Ovary (tissue), 9 donors: ENCODE results near the gene ENTR1. TPM values are rescaled to one million over a fixed set of nuclear protein-coding genes. Genes with fewer than 3 reads are reported as not detected.

Experiments
- DNase-seq, 5 donors: peaks; one replicate each; pipeline ENCODE4 v3.0.0-alpha.2; 2019 to 2020
- H3K27ac ChIP-seq, 2 donors: fragments of 200-600 bp; one replicate each; pipeline versions ENCODE4 v1.5.1 to v1.8.0; 2019 to 2022
- H3K27me3 ChIP-seq: fragments of 200-600 bp; one replicate; pipeline ENCODE4 v1.8.0; 2022
- H3K36me3 ChIP-seq: fragments of 200-600 bp; sonication (generic); one replicate; pipeline ENCODE4 v1.5.1; 2019
- H3K4me1 ChIP-seq: one replicate; pipeline ENCODE4 v1.8.1; 2013; ENCODE audit warnings: mild to moderate bottlenecking, moderate library complexity; ENCODE audit not compliant: insufficient read depth
- H3K4me3 ChIP-seq: fragments of 200-600 bp; sonication (generic); one replicate; pipeline ENCODE4 v1.5.1; 2017
- H3K9me3 ChIP-seq, 2 donors: fragments of 200-600 bp in 1 of 2; sonication (generic) in 1 of 2; one replicate each; pipeline versions ENCODE4 v1.5.1 to v1.8.1; 2013 to 2019; ENCODE audit warnings: mild to moderate bottlenecking in 1 of 2, moderate library complexity in 1 of 2
- EP300 ChIP-seq: sonication (generic); formaldehyde crosslinking; IDR thresholded peaks from one replicate; pipeline ENCODE4 v1.6.1; 2017; ENCODE audit warnings: antibody characterized with exemption
- POLR2A ChIP-seq: fragments of 450-650 bp; IDR thresholded peaks from one replicate; pipeline ENCODE4 v1.6.1; 2017; ENCODE audit warnings: antibody characterized with exemption, mild to moderate bottlenecking, moderate library complexity
- WGBS, 3 donors: extraction: QIAGEN DNeasy Blood & Tissue Kit in 1 of 3; methylation state at CpG; one replicate each; pipeline versions ENCODE4 v1.1.5 to v1.1.7; 2013 to 2017; 5-methylcytosine and 5-hydroxymethylcytosine counted together
- intact Hi-C, 4 donors: fragments of 100-400 bp; cut with DNase I; formaldehyde crosslinking; loops; one replicate each; pipeline versions ENCODE4 v1.11.0 to v1.15.1; 2022 to 2023
- polyA plus RNA-seq, 2 donors: library from polyadenylated mRNA; stranded (reverse); fragments of 200-250 nt in 1 of 2; fragments of 350-450 nt in 1 of 2; fragmentation: Illumina TruSeq in 1 of 2; extraction: RNeasy Lipid Tissue Mini Kit (QIAGEN cat#74804) in 1 of 2; gene quantifications; one replicate each; pipeline ENCODE4 v1.2.3, GENCODE V29; 2013 to 2014
- total RNA-seq, 7 donors: library from RNA; depleted of rRNA in 2 of 7; stranded (reverse); fragments of >200 nt in 2 of 7; fragmentation: NEBNext Ultra II Directional in 3 of 7; extraction: Animal tissue kit (Norgen Biotek cat#: 25700) in 3 of 7; gene quantifications; one replicate each; pipeline versions ENCODE4 v1.1.0 to v1.2.4, GENCODE V29; 2016 to 2023
- TF ChIP-seq, protein P1 (sequence below), 3 donors: fragments of 450-650 bp in 2 of 3; fragments of 200-600 bp in 1 of 3; IDR thresholded peaks; one replicate each; pipeline versions ENCODE4 v1.5.1 to v1.8.0; 2016 to 2022; ENCODE audit warnings: antibody characterized with exemption in 3 of 3, mild to moderate bottlenecking in 1 of 3
- donor health status: DM: no; HTN: no; CAD: no; lungs with moderate emphysema.
- donor health status: DM: no; HTN: no; CAD: no.
- donor health status: Bipolar disorder and iron deficiency.
- donor health status: DM: yes; HTN: yes; CAD: no.
- donor health status: DM: no; HTN: no; CAD: no.
- donor health status: DM: yes; HTN: yes; CAD: no.

Gene ENTR1
- total and polyA plus RNA-seq, 9 donors: 19.3 to 52.5 (median 27.2) TPM

DNA sequence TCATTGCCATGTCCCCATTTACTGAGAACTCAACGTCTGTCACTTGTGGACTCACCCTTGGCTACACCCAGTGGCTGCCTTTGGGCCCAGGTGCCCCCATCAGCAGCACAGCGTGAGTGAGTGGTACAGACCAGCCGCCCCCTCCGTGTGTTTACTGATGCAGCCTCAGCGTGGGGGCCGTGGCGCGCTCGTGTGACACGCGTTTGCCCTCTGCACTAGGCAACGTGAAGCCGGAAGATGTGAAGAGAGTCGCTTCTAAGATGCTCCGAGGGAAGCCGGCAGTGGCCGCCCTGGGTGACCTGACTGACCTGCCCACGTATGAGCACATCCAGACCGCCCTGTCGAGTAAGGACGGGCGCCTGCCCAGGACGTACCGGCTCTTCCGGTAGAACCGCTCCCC, 12.5 kb upstream of the ENTR1 start:
- 89 to 92% (median 89%) methylated on average over 26 of the region's 26 CpGs for WGBS, 3 donors
- H3K4me1 ChIP-seq: no peaks in the 10 kb centered on the region
- TF ChIP-seq EP300 (no peak), POLR2A (no peak)
- TF ChIP-seq, protein P1, sequence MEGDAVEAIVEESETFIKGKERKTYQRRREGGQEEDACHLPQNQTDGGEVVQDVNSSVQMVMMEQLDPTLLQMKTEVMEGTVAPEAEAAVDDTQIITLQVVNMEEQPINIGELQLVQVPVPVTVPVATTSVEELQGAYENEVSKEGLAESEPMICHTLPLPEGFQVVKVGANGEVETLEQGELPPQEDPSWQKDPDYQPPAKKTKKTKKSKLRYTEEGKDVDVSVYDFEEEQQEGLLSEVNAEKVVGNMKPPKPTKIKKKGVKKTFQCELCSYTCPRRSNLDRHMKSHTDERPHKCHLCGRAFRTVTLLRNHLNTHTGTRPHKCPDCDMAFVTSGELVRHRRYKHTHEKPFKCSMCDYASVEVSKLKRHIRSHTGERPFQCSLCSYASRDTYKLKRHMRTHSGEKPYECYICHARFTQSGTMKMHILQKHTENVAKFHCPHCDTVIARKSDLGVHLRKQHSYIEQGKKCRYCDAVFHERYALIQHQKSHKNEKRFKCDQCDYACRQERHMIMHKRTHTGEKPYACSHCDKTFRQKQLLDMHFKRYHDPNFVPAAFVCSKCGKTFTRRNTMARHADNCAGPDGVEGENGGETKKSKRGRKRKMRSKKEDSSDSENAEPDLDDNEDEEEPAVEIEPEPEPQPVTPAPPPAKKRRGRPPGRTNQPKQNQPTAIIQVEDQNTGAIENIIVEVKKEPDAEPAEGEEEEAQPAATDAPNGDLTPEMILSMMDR (IDR thresholded peaks at IDR 0.05): no peak
- H3K36me3 ChIP-seq: no peaks in the 10 kb centered on the region
- no peaks in the 10 kb centered on the region for H3K9me3 ChIP-seq
- intact Hi-C loops: no loop called here
- no peak for DNase-seq
- H3K27ac ChIP-seq: no peak overlapping the region
- H3K27me3 ChIP-seq: no peaks in the 10 kb centered on the region
- H3K4me3 ChIP-seq: no peak overlapping the region

- H3K27ac ChIP-seq: no peak overlapping the region
- WGBS, 3 donors: 86 to 91% (median 89%) methylated on average over 21 of the region's 21 CpGs
- no peaks in the 10 kb centered on the region for H3K27me3 ChIP-seq
- H3K36me3 ChIP-seq: no peaks in the 10 kb centered on the region
- TF ChIP-seq POLR2A: no peak
- no peak for TF ChIP-seq EP300
- TF ChIP-seq, protein P1 (IDR thresholded peaks at IDR 0.05): no peak
- H3K4me1 ChIP-seq: no peaks in the 10 kb centered on the region
- no peak overlapping the region for H3K4me3 ChIP-seq
- DNase-seq: no peak
- intact Hi-C loops: no loop called here
- H3K9me3 ChIP-seq: no peaks in the 10 kb centered on the region
Observed at GRCh38 chr9:136421791-136422190, 11.4 kb upstream of the ENTR1 start.

DNA sequence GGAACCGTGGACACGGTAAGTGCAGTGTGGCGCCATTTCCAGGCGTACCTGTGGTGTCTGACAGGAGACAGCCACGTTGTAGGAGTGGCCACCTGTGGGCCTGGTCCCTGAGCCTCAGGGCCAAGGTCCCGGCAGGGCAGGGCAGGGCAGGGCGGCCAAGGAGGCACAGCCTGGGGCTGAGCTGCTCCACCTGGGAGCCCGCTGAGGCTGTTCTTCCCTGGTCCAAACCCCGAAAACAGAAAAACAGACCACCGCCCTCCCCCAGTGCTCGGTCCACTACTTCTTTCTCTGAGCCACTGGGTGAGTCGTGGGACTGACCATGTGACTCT, 8.6 kb upstream of the ENTR1 start:
- no peaks in the 10 kb centered on the region for H3K27me3 ChIP-seq
- H3K9me3 ChIP-seq: no peaks in the 10 kb centered on the region
- 86 to 91% (median 88%) methylated on average over 11 to 12 of the region's 12 CpGs for WGBS, 3 donors
- no peaks in the 10 kb centered on the region for H3K36me3 ChIP-seq
- no peak overlapping the region for H3K4me3 ChIP-seq
- no peaks in the 10 kb centered on the region for H3K4me1 ChIP-seq
- intact Hi-C loops: no loop called here
- TF ChIP-seq EP300 (no peak), POLR2A (no peak)
- TF ChIP-seq, protein P1 (IDR thresholded peaks at IDR 0.05): no peak
- no peak overlapping the region for H3K27ac ChIP-seq
- DNase-seq: no peak

- 89 to 93% (median 90%) methylated on average over 38 to 48 of the region's 48 CpGs for WGBS, 3 donors
- H3K36me3 ChIP-seq: no peaks in the 10 kb centered on the region
- TF ChIP-seq, protein P1 (IDR thresholded peaks at IDR 0.05): no peak
- TF ChIP-seq POLR2A: no peak
- TF ChIP-seq EP300: no peak
- H3K9me3 ChIP-seq: no peaks in the 10 kb centered on the region
- H3K4me1 ChIP-seq: no peaks in the 10 kb centered on the region
- intact Hi-C loops: no loop called here
- H3K4me3 ChIP-seq: no peak overlapping the region
- no peaks in the 10 kb centered on the region for H3K27me3 ChIP-seq
- no peak for DNase-seq
- no peak overlapping the region for H3K27ac ChIP-seq
Observed at GRCh38 chr9:136418182-136419091, 8.0 kb upstream of the ENTR1 start.
